Measurements from ENCODE around the gene OR7E24.
"Not testable (repeated sequence)": the region's sequence is repeated elsewhere in the genome, so short reads cannot be mapped to it uniquely, and the experiment has no call there.

The OR7E24 gene

GRCh38 chr19:9250630-9251029 is at the start of gene OR7E24:
Gene OR7E24 (plus strand): TSS chr19:9250930. CDS start chr19:9251044, 114 bp downstream.
- no peak for DNase-seq

GRCh38 chr19:9205501-9206113 is 45.1 kb upstream of the OR7E24 start:
- DNase-seq: peak; percentile 53 to 55

GRCh38 chr19:9219489-9219888 is 31.2 kb upstream of the OR7E24 start, which contains the start of gene OR7D4:
Gene OR7D4 (minus strand): TSS chr19:9219589. CDS start chr19:9214837, 4,752 bp downstream.
- no peak for DNase-seq

GRCh38 chr19:9251236-9251635 is 506 bp downstream of the OR7E24 start:
- DNase-seq: no peak

GRCh38 chr19:9283485-9283884 is 32.8 kb downstream of the OR7E24 start:
- DNase-seq: not testable (repeated sequence)

- no peak for DNase-seq
Observed at GRCh38 chr19:9289231-9289884, 38.6 kb downstream of the OR7E24 start.

GRCh38 chr19:9295411-9295849 is 44.7 kb downstream of the OR7E24 start:
- DNase-seq: no peak

- no peak for DNase-seq
Observed at GRCh38 chr19:9296336-9296735, 45.6 kb downstream of the OR7E24 start.

All from activated CD4-positive, alpha-beta T cell treated with anti-CD3 and anti-CD28 coated beads, Interleukin-2, amount 50 U/mL, for 4 hours (primary cell).